Omental fat pad (tissue), 4 donors: ENCODE measurements around the gene CSNK1A1L. TPM values are rescaled to one million over a fixed set of nuclear protein-coding genes. Genes with fewer than 3 reads are reported as not detected.

ENCODE experiments used
- ATAC-seq: fragments of 150-250 bp; one replicate; pipeline ENCODE4 v1.9.1; 2016; ENCODE audit warnings: mild to moderate bottlenecking, moderate library complexity; ENCODE audit not compliant: low FRiP score
- DNase-seq: peaks from one replicate; pipeline ENCODE4 v3.0.0-alpha.2; 2019; ENCODE audit warnings: low spot score
- total RNA-seq, 4 donors: library from RNA; depleted of rRNA; stranded (reverse); fragments of >200 nt; gene quantifications; one replicate each; pipeline ENCODE4 v1.1.0, GENCODE V29; 2016
- TF ChIP-seq, protein P1 (sequence below), 3 donors: fragments of 450-650 bp; IDR thresholded peaks; one replicate each; pipeline ENCODE4 v1.5.1; 2016 to 2017; ENCODE audit warnings: antibody characterized with exemption in 3 of 3, mild to moderate bottlenecking in 3 of 3, moderate library complexity in 2 of 3

The CSNK1A1L gene
- total RNA-seq, 4 donors from 2014 or later: not detected

GRCh38 chr13:37131092-37131491 is 25.6 kb upstream of the CSNK1A1L start:
- TF ChIP-seq, protein P1, sequence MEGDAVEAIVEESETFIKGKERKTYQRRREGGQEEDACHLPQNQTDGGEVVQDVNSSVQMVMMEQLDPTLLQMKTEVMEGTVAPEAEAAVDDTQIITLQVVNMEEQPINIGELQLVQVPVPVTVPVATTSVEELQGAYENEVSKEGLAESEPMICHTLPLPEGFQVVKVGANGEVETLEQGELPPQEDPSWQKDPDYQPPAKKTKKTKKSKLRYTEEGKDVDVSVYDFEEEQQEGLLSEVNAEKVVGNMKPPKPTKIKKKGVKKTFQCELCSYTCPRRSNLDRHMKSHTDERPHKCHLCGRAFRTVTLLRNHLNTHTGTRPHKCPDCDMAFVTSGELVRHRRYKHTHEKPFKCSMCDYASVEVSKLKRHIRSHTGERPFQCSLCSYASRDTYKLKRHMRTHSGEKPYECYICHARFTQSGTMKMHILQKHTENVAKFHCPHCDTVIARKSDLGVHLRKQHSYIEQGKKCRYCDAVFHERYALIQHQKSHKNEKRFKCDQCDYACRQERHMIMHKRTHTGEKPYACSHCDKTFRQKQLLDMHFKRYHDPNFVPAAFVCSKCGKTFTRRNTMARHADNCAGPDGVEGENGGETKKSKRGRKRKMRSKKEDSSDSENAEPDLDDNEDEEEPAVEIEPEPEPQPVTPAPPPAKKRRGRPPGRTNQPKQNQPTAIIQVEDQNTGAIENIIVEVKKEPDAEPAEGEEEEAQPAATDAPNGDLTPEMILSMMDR (IDR thresholded peaks at IDR 0.05): no peak
- ATAC-seq: no peak
- no peak for DNase-seq

DNA sequence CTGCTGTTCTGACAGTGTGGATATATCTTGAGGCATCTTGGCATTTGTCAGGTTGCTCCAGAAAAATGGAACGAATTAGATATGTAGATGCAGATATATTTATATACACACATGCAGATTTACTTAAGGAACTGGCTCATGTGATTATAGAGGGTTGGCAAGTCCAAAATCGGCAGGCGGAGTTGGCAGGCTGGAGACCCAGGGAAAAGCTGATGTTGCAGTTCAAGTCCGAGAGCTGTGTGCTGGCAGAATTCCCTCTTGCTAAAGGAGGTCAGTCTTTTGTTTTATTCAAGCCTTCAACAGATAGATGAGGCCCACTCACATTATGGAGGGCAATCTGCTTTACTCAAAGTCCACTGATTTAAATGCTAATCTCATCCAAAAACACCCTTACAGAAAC is 24.4 kb upstream of the CSNK1A1L start:
- TF ChIP-seq, protein P1 (IDR thresholded peaks at IDR 0.05): no peak
- ATAC-seq: no peak

GRCh38 chr13:37127691-37128241 is 22.3 kb upstream of the CSNK1A1L start:
- no peak for DNase-seq
- peak; percentile 36 for ATAC-seq
- TF ChIP-seq, protein P1 (IDR thresholded peaks at IDR 0.05): no peak

More for the DNA sequence above, 24.4 kb upstream of the CSNK1A1L start:
- DNase-seq: no peak

- DNase-seq: no peak
- TF ChIP-seq, protein P1 (IDR thresholded peaks at IDR 0.05): no peak
- no peak for ATAC-seq
Observed at GRCh38 chr13:37123337-37123736, 17.9 kb upstream of the CSNK1A1L start.

GRCh38 chr13:37118016-37118415 is 12.6 kb upstream of the CSNK1A1L start:
- DNase-seq (no peak), ATAC-seq (no peak)
- TF ChIP-seq, protein P1 (IDR thresholded peaks at IDR 0.05): no peak

DNA sequence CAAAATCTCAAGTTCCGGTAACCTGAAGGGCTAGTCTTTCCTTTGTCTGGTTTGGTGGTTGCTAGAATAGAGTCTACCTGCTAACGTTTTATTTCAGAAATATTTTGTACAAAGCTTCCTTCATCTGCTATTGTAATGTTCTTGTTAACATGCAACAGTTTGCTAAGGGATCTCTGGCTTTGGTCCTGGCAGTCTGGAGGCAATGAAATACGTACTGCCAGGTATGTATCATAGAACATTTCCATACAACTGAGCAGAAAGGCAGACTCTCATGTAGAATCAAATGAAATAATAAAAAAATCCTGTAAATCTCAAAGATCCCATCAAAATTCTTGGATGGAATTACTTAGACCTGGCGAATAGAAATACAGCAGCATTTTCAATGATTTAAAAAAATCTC is 8.8 kb upstream of the CSNK1A1L start:
- TF ChIP-seq, protein P1 (IDR thresholded peaks at IDR 0.05): no peak
- no peak for ATAC-seq

DNA sequence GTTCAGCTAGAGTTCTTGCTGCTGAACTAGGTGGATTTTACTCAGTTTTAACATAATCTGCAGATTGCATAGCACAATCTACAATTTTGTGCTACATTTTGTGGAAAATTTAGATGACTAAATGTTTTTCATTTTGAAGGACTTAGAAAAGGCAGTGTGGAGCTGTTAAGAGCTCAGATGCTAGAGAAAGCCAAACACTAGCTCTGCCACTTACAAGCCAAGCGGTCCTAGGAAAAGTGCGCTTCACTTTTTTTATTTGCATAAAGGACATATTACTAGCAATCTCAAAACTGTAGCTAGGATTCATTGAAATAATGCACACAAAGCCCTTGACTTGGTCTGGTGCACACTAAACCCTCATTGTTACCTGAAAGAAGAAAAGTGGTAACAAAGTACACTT is 8.1 kb upstream of the CSNK1A1L start:
- no peak for ATAC-seq
- TF ChIP-seq, protein P1 (IDR thresholded peaks at IDR 0.05): no peak

More for the DNA sequence above, 8.8 kb upstream of the CSNK1A1L start:
- no peak for DNase-seq

More for the DNA sequence above, 8.1 kb upstream of the CSNK1A1L start:
- no peak for DNase-seq
